Adrenal gland (tissue), 5 donors: ENCODE results near the gene MYD88.

Experiments used
- POLR2A ChIP-seq, 2 donors: fragments of 450-650 bp; IDR thresholded peaks; one replicate each; pipeline ENCODE4 v1.6.1; 2017; ENCODE audit warnings: antibody characterized with exemption in 2 of 2, mild to moderate bottlenecking in 2 of 2, moderate library complexity in 1 of 2
- TF ChIP-seq, protein P1 (sequence below), 6 experiments: fragments of 450-650 bp in 4 of 6; fragments of 200-600 bp in 2 of 6; sonication (generic) in 1 of 6; IDR thresholded peaks; 1 replicate in 5 of 6; 2 replicates in 1 of 6; pipeline versions ENCODE4 v1.5.1 to v1.8.0; 2016 to 2021; ENCODE audit warnings: antibody characterized with exemption in 6 of 6, mild to moderate bottlenecking in 2 of 6, moderate library complexity in 1 of 6
- donor health status: DM: no; HTN: no; CAD: no.

DNA sequence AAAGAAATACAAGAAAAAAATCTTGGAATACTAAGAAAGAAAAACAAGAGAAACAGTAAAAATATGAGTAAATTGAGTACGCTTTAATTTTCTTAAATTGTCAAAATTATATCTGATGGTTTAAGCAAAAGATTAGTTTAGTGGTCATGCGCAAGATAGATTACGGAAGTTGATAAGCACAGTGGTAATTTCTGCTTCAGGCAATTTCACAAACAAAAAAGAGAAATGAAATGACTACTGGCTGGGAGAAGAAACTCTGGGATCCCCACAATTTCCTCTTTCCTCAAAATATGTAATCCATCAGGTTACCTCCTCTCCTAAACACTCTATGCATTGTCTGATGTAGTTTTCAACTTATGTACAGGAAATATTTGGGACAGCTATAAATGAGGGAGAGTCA lies 9.0 kb downstream of the MYD88 start:
- TF ChIP-seq, protein P1, sequence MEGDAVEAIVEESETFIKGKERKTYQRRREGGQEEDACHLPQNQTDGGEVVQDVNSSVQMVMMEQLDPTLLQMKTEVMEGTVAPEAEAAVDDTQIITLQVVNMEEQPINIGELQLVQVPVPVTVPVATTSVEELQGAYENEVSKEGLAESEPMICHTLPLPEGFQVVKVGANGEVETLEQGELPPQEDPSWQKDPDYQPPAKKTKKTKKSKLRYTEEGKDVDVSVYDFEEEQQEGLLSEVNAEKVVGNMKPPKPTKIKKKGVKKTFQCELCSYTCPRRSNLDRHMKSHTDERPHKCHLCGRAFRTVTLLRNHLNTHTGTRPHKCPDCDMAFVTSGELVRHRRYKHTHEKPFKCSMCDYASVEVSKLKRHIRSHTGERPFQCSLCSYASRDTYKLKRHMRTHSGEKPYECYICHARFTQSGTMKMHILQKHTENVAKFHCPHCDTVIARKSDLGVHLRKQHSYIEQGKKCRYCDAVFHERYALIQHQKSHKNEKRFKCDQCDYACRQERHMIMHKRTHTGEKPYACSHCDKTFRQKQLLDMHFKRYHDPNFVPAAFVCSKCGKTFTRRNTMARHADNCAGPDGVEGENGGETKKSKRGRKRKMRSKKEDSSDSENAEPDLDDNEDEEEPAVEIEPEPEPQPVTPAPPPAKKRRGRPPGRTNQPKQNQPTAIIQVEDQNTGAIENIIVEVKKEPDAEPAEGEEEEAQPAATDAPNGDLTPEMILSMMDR (IDR thresholded peaks at IDR 0.05), result no peak
- no peak for TF ChIP-seq POLR2A (IDR thresholded peaks at IDR 0.05)
